Glutamatergic neuron (in vitro differentiated cells): Measurements from ENCODE around the gene NDUFB8. TPM values are rescaled to one million over a fixed set of nuclear protein-coding genes. Genes with fewer than 3 reads are reported as not detected.

Experiments
- DNase-seq: peaks from one replicate; pipeline ENCODE4 v3.0.0; 2022
- H3K27ac Mint-ChIP-seq: one replicate; pipeline ENCODE4 v1.8.0; 2020; ENCODE audit warnings: mild to moderate bottlenecking, mixed read lengths, inconsistent platforms; ENCODE audit not compliant: unreplicated experiment
- H3K27me3 Mint-ChIP-seq: one replicate; pipeline ENCODE4 v1.8.0; 2020; ENCODE audit warnings: mild to moderate bottlenecking, moderate library complexity, mixed read lengths, inconsistent platforms; ENCODE audit not compliant: unreplicated experiment
- H3K36me3 Mint-ChIP-seq: one replicate; pipeline ENCODE4 v1.8.0; 2020; ENCODE audit warnings: mild to moderate bottlenecking, mixed read lengths, inconsistent platforms; ENCODE audit not compliant: unreplicated experiment
- H3K4me1 Mint-ChIP-seq: one replicate; pipeline ENCODE4 v1.8.0; 2020; ENCODE audit warnings: mild to moderate bottlenecking, low read depth, mixed read lengths, inconsistent platforms; ENCODE audit not compliant: unreplicated experiment
- H3K4me3 Mint-ChIP-seq: one replicate; pipeline ENCODE4 v1.8.0; 2020; ENCODE audit warnings: mild to moderate bottlenecking, mixed read lengths, inconsistent platforms; ENCODE audit not compliant: unreplicated experiment
- H3K9me3 Mint-ChIP-seq: one replicate; pipeline ENCODE4 v1.8.0; 2020; ENCODE audit warnings: mild to moderate bottlenecking, moderate library complexity, mixed read lengths, inconsistent platforms; ENCODE audit not compliant: unreplicated experiment
- total RNA-seq: library from RNA; stranded (reverse); fragmentation: NEBNext Ultra II Directional; extraction: Animal tissue kit (Norgen Biotek cat#: 25700); gene quantifications from one replicate; pipeline ENCODE4 v1.2.1, GENCODE V29; 2021; ENCODE audit not compliant: unreplicated experiment
- TF ChIP-seq, protein P1 (sequence below): fragments of 200-600 bp; sonication (generic); IDR thresholded peaks from one replicate; pipeline ENCODE4 v1.5.0; 2021; ENCODE audit not compliant: partially characterized antibody, unreplicated experiment

NDUFB8 gene
- total RNA-seq, 1 donor from 2014 or later, result 284 TPM

DNA sequence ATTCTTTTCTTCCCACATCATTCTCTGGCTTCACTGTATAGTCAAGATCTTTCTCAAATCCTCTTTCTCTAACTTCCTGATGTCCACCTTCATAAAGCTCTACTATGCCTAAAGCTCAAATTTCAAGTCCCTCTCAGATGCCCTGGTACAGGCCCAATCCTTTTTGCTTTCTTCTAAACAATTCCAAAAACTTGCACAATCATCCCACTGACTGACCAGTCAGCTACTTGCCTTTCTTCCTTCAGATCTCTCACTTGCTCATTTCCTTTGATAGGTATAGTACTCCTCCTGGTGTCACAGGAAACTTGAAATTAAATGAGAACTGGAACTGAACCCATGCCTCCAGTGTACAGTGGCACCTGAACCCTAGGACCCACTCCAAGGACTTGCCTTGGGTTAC lies 28.2 kb downstream of the NDUFB8 start:
- H3K27me3 Mint-ChIP-seq, result peaks cover 6% of the 10 kb centered on the region

DNA sequence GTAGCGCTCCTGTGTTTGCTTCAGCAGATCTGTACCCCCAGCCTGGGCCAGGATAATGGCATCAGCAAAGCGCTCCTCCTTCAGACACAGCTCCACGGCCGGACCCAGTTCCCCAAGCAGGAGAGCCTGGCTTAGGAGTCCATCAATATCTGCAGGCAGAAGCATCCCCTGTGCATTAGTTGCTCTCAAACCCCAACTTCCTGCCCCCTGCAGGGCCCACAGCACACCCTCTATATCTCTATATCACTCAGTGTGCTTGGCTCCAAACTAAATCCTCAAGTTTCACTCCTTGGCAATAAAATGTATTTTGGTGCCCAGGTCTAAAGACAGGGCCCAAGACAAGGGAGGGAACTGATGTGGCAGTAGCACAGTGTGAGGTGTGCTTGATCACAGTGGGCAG lies 31.6 kb downstream of the NDUFB8 start:
- TF ChIP-seq, protein P1, sequence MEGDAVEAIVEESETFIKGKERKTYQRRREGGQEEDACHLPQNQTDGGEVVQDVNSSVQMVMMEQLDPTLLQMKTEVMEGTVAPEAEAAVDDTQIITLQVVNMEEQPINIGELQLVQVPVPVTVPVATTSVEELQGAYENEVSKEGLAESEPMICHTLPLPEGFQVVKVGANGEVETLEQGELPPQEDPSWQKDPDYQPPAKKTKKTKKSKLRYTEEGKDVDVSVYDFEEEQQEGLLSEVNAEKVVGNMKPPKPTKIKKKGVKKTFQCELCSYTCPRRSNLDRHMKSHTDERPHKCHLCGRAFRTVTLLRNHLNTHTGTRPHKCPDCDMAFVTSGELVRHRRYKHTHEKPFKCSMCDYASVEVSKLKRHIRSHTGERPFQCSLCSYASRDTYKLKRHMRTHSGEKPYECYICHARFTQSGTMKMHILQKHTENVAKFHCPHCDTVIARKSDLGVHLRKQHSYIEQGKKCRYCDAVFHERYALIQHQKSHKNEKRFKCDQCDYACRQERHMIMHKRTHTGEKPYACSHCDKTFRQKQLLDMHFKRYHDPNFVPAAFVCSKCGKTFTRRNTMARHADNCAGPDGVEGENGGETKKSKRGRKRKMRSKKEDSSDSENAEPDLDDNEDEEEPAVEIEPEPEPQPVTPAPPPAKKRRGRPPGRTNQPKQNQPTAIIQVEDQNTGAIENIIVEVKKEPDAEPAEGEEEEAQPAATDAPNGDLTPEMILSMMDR, result no peak
- no peak for DNase-seq
- Mint-ChIP-seq H3K4me1 (no peaks in the 10 kb centered on the region), H3K36me3 (peaks cover 13% of the 10 kb centered on the region), H3K4me3 (no peak overlapping the region), H3K27ac (no peak overlapping the region), H3K27me3 (peaks cover 6% of the 10 kb centered on the region), H3K9me3 (peaks cover 2% of the 10 kb centered on the region)

More for the DNA sequence above, 28.2 kb downstream of the NDUFB8 start:
- TF ChIP-seq, protein P1, result no peak
- Mint-ChIP-seq H3K9me3 (peaks cover 2% of the 10 kb centered on the region), H3K36me3 (peaks cover 12% of the 10 kb centered on the region), H3K4me1 (peaks cover 5% of the 10 kb centered on the region), H3K27ac (no peak overlapping the region), H3K4me3 (no peak overlapping the region)
- DNase-seq, result no peak

DNA sequence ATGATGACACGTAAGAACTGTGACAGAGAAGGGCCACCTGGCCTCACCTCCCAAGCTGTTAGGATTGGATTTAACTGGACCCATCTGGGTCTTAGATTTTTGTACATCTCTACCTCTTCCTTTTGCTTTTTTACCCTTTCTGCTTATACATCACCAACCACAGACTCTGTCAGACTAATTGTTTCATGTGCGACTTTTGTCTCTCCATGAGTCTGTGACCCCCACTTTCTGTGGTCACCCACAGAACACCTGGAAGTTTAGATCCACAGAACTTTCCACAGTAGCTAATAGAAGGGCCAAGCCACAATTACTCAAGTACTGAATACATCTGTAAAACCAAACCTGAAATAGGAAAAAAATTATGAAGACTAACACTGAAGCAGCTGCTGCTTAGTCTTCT lies 33.1 kb downstream of the NDUFB8 start:
- H3K27ac Mint-ChIP-seq, result no peak overlapping the region
- peaks cover 9% of the 10 kb centered on the region for H3K36me3 Mint-ChIP-seq
- peaks cover 4% of the 10 kb centered on the region for H3K27me3 Mint-ChIP-seq
- TF ChIP-seq, protein P1, result no peak
- H3K4me1 Mint-ChIP-seq, result no peaks in the 10 kb centered on the region
- no peak for DNase-seq
- H3K4me3 Mint-ChIP-seq, result no peak overlapping the region
- peaks cover 2% of the 10 kb centered on the region for H3K9me3 Mint-ChIP-seq

DNA sequence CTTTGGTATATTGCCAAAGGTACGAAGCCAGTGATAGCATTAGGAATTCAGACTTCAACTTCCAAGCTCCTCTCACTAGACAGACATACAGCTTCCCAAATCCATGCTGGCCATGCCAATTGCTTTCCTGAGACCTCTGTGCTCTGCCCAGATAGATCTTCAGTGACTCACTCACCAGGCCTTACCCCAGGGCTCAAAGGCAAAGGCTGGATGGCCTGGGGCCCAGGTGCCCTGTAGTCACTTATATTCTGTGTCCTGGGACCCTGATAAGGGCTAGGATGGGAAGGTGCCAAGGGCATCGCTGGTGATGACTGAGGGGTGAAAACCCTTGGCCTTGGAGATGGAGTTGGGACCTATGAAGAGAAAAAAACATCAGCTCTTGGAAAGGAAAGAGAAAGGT lies 39.1 kb downstream of the NDUFB8 start:
- TF ChIP-seq, protein P1, result no peak
- no peaks in the 10 kb centered on the region for H3K9me3 Mint-ChIP-seq
- H3K4me3 Mint-ChIP-seq, result no peak overlapping the region
- no peaks in the 10 kb centered on the region for H3K4me1 Mint-ChIP-seq
- H3K27ac Mint-ChIP-seq, result no peak overlapping the region
- peaks cover 11% of the 10 kb centered on the region for H3K36me3 Mint-ChIP-seq
- DNase-seq, result no peak
- H3K27me3 Mint-ChIP-seq, result peaks cover 6% of the 10 kb centered on the region

DNA sequence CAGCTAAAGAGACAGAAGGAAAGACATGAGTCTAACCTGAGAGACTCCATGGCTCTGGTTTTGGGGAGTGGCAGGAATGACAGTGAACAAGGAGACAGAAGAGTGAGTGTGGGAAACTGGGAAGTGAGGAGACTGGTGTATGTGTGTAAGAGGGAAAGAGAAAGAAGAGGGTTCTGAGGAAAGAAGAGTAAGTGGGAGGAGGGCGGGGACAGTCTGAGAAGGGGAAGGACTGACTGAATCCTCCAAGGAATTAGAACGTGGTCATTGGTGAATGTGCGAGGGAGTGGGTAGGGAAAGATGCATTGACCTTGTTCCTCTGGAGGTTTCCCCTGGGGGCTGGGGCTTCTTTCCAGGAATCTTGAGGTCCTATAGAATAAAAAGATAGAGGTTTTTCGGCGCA lies 40.3 kb downstream of the NDUFB8 start:
- no peaks in the 10 kb centered on the region for H3K4me1 Mint-ChIP-seq
- H3K27me3 Mint-ChIP-seq, result peaks cover 7% of the 10 kb centered on the region
- H3K4me3 Mint-ChIP-seq, result no peak overlapping the region
- TF ChIP-seq, protein P1, result no peak
- H3K27ac Mint-ChIP-seq, result no peak overlapping the region
- no peaks in the 10 kb centered on the region for H3K9me3 Mint-ChIP-seq
- DNase-seq, result no peak
- H3K36me3 Mint-ChIP-seq, result peaks cover 16% of the 10 kb centered on the region
